CD8-positive, alpha-beta memory T cell (primary cell): ENCODE results near the gene TRPC4. TPM values are rescaled to one million over a fixed set of nuclear protein-coding genes. Genes with fewer than 3 reads are reported as not detected.

Experiments
- CTCF ChIA-PET: fragments of 350-600 bp; sonication (Branson Sonifier 250); formaldehyde crosslinking; loops from one replicate; lab custom pipeline; 2021; ENCODE audit warnings: antibody characterized with exemption; lab: Charles Lee
- POLR2A ChIA-PET: fragments of 350-600 bp; sonication (Branson Sonifier 250); formaldehyde crosslinking; loops from one replicate; lab custom pipeline; 2021; ENCODE audit warnings: antibody characterized with exemption; lab: Charles Lee
- DNase-seq, 5 donors: peaks; one replicate each; pipeline versions ENCODE4 v3.0.0 to v3.0.0-alpha.2; 2020 to 2022; ENCODE audit warnings: mixed read lengths in 1 of 5
- H3K27ac ChIP-seq: one replicate; pipeline ENCODE4 v1.7.0; 2013; ENCODE audit warnings: low read depth, mild to moderate bottlenecking, low read length, moderate library complexity
- H3K27me3 ChIP-seq: 2 replicates; pipeline ENCODE4 v1.7.0; 2013; ENCODE audit warnings: low read length, mild to moderate bottlenecking; ENCODE audit not compliant: insufficient read depth, poor library complexity, severe bottlenecking
- H3K36me3 ChIP-seq: 2 replicates; pipeline ENCODE4 v1.7.0; 2013; ENCODE audit warnings: mild to moderate bottlenecking, low read length, moderate library complexity; ENCODE audit not compliant: insufficient read depth
- H3K4me1 ChIP-seq: 2 replicates; pipeline ENCODE4 v1.7.0; 2013; ENCODE audit warnings: mild to moderate bottlenecking, low read length, moderate library complexity; ENCODE audit not compliant: insufficient read depth
- H3K4me3 ChIP-seq: 2 replicates; pipeline ENCODE4 v1.7.0; 2013; ENCODE audit warnings: mild to moderate bottlenecking, low read length
- H3K9me3 ChIP-seq: 2 replicates; pipeline ENCODE4 v1.7.0; 2013; ENCODE audit warnings: mild to moderate bottlenecking, low read length
- H3K27ac Mint-ChIP-seq, 8 donors: one replicate each; pipeline ENCODE4 v1.8.0; 2020 to 2021; ENCODE audit warnings: mixed read lengths in 8 of 8, mild to moderate bottlenecking in 6 of 8, inconsistent platforms in 3 of 8, moderate library complexity in 3 of 8
- H3K27me3 Mint-ChIP-seq, 2 donors: one replicate each; pipeline ENCODE4 v1.8.0; 2020 to 2021; ENCODE audit warnings: mixed read lengths in 2 of 2, mild to moderate bottlenecking in 1 of 2, moderate library complexity in 1 of 2
- H3K36me3 Mint-ChIP-seq, 3 donors: one replicate each; pipeline ENCODE4 v1.8.0; 2020 to 2021; ENCODE audit warnings: mixed read lengths in 3 of 3, inconsistent platforms in 1 of 3, mild to moderate bottlenecking in 1 of 3
- H3K4me1 Mint-ChIP-seq, 3 donors: one replicate each; pipeline ENCODE4 v1.8.0; 2020 to 2021; ENCODE audit warnings: mixed read lengths in 3 of 3, inconsistent platforms in 1 of 3, mild to moderate bottlenecking in 1 of 3
- H3K4me3 Mint-ChIP-seq, 7 donors: one replicate each; pipeline ENCODE4 v1.8.0; 2020 to 2021; ENCODE audit warnings: mixed read lengths in 7 of 7, mild to moderate bottlenecking in 6 of 7, moderate library complexity in 4 of 7, inconsistent platforms in 2 of 7
- H3K9me3 Mint-ChIP-seq, 5 donors: one replicate each; pipeline ENCODE4 v1.8.0; 2020 to 2022; ENCODE audit warnings: mixed read lengths in 5 of 5, mild to moderate bottlenecking in 3 of 5, moderate library complexity in 2 of 5, inconsistent platforms in 1 of 5
- polyA plus RNA-seq: library from polyadenylated mRNA; unstranded; fragments of 300-500 nt; fragmentation: Illumina TruSeq; gene quantifications from one replicate; pipeline ENCODE4 v1.2.3, GENCODE V29; 2021
- total RNA-seq, 2 experiments: library from RNA; stranded (reverse); gene quantifications; one replicate each; pipeline ENCODE4 v1.2.3, GENCODE V29; 2021

TRPC4 gene
- total and polyA plus RNA-seq, 3 experiments from 2014 or later = not detected

DNA sequence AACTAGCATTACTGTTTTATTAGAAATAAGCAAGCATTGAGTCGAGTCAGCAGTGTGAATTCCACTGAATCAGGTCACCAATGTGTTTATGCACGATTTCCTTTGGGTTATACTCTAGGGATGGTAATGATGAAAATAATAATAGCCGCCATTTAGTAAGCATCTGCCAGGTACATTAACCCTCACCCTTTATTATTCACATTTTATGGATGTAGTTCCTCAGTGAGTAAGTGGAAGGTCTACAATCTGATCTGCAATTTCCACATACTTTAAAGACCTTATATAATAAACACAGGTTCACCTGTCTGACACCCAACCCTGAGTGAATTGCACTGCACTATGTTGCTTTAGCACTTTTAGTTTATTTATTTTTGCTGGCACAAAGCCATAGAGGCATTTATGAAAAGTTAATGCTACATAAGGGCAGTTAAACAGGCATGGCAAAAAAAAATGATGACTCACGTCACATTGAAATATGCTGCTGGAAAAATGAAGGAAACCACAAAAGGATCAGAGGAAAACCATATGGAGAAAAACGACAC lies 122.4 kb downstream of the TRPC4 start:
- H3K36me3 Mint-ChIP-seq = no peaks in the 10 kb centered on the region
- Histone ChIP-seq H3K9me3 (no peaks in the 10 kb centered on the region), H3K36me3 (no peaks in the 10 kb centered on the region), H3K27ac (no peak overlapping the region), H3K4me1 (no peaks in the 10 kb centered on the region), H3K4me3 (no peak overlapping the region), H3K27me3 (no peaks in the 10 kb centered on the region)
- no peak overlapping the region for H3K27ac Mint-ChIP-seq
- ChIA-PET CTCF (no interaction called here), POLR2A (no interaction called here)
- H3K9me3 Mint-ChIP-seq = peaks cover 0 to 9% (median 6%) of the 10 kb centered on the region in 5 donors
- no peak for DNase-seq
- no peaks in the 10 kb centered on the region for H3K4me1 Mint-ChIP-seq
- no peaks in the 10 kb centered on the region for H3K27me3 Mint-ChIP-seq
- H3K4me3 Mint-ChIP-seq = no peak overlapping the region

DNA sequence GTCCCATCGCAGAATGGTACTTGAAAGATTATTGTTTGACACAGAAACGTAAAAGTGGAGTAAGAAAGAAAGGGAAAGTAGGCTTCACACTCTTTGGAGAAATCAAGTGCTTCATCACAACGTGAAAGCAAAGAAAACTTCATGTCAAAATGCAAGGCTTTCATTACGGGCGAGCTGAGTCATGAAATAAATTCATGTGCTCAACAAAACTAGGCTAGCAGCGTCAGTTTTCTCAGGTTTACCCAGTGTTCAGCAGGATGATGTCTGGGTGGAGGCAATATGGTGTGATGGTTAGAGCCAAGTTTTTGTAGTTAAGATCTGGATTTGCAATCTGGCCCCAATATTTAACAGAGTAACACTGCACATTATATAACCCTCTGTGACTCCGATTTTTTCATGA lies 128.0 kb downstream of the TRPC4 start:
- Histone ChIP-seq H3K27ac (no peak overlapping the region), H3K27me3 (no peaks in the 10 kb centered on the region), H3K4me3 (no peak overlapping the region), H3K36me3 (no peaks in the 10 kb centered on the region), H3K4me1 (no peaks in the 10 kb centered on the region), H3K9me3 (no peaks in the 10 kb centered on the region)
- no peak overlapping the region for H3K27ac Mint-ChIP-seq
- H3K36me3 Mint-ChIP-seq = no peaks in the 10 kb centered on the region
- CTCF ChIA-PET = no interaction called here
- H3K4me1 Mint-ChIP-seq = no peaks in the 10 kb centered on the region
- H3K9me3 Mint-ChIP-seq = peaks cover 0 to 12% (median 5%) of the 10 kb centered on the region in 5 donors
- POLR2A ChIA-PET = no interaction called here
- no peaks in the 10 kb centered on the region for H3K27me3 Mint-ChIP-seq
- H3K4me3 Mint-ChIP-seq = no peak overlapping the region
- no peak for DNase-seq

DNA sequence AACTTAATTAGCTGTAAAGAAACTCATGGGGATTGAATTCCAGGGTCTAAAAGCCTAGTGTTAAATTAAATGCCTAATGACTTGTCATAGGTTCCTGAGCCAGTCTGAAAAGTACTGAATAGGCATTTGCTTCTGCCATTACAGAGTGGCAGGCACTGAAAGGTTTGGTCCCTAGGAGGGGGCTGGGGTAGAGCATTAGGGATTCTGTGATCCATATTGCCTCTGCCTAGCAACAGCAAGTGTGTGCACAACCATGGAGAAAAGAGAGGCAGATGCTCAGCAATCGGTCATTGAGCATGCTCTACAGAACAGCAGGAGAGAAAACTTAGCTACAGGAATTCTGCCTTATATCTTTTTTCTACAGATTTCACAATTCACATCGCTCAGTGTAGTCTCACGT lies 133.5 kb downstream of the TRPC4 start:
- H3K4me1 Mint-ChIP-seq = no peaks in the 10 kb centered on the region
- Histone ChIP-seq H3K27ac (no peak overlapping the region), H3K4me3 (no peak overlapping the region), H3K9me3 (no peaks in the 10 kb centered on the region), H3K4me1 (no peaks in the 10 kb centered on the region), H3K27me3 (no peaks in the 10 kb centered on the region), H3K36me3 (no peaks in the 10 kb centered on the region)
- H3K4me3 Mint-ChIP-seq = no peak overlapping the region
- CTCF ChIA-PET = no interaction called here
- H3K9me3 Mint-ChIP-seq = peaks cover 1 to 29% (median 7%) of the 10 kb centered on the region in 5 donors
- H3K36me3 Mint-ChIP-seq = no peaks in the 10 kb centered on the region
- no peak for DNase-seq
- POLR2A ChIA-PET = no interaction called here
- no peak overlapping the region for H3K27ac Mint-ChIP-seq
- H3K27me3 Mint-ChIP-seq = no peaks in the 10 kb centered on the region

DNA sequence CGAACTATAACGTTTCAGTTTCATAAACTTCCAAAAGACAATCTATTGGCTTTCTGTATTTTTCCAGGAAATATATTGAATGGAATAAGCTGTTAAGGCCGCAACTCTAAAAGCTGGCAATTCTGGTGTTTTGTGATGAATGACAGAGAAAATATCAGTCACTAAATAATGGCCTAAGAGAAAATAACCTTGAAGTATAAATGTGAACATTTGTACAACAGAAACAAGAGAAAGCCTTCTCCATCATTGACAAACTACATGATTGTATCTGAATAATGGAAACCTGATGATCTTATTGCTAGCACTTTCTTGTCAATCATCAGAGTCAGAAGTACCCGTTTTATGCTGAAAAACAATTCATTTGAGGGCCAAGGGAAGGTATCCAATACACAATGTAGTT lies 134.3 kb downstream of the TRPC4 start:
- Histone ChIP-seq H3K9me3 (no peaks in the 10 kb centered on the region), H3K27ac (no peak overlapping the region), H3K27me3 (no peaks in the 10 kb centered on the region), H3K4me1 (no peaks in the 10 kb centered on the region), H3K4me3 (no peak overlapping the region), H3K36me3 (no peaks in the 10 kb centered on the region)
- ChIA-PET CTCF (no interaction called here), POLR2A (no interaction called here)
- peaks cover 1 to 30% (median 5%) of the 10 kb centered on the region in 5 donors for H3K9me3 Mint-ChIP-seq
- H3K36me3 Mint-ChIP-seq = no peaks in the 10 kb centered on the region
- no peak overlapping the region for H3K27ac Mint-ChIP-seq
- no peak overlapping the region for H3K4me3 Mint-ChIP-seq
- DNase-seq = no peak
- no peaks in the 10 kb centered on the region for H3K27me3 Mint-ChIP-seq
- H3K4me1 Mint-ChIP-seq = no peaks in the 10 kb centered on the region

DNA sequence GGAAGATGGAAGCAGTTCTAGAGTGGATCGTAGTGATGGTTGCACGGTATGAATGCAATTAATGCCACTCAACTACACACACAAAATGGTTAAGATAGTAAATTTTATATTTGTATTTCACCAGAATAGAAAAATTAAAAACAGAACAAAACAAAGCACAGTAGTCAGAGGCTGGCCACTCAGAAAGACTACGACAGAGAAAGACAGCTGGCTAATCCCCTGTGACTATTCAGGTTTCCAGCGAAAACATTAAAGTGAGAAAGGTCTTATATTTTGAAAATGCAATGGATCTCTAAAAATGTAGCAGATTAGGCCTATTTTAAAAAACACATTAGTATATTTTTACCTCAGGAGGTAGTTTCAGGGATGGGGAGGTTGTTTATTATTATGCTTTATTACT lies 139.7 kb downstream of the TRPC4 start:
- no peaks in the 10 kb centered on the region for H3K27me3 ChIP-seq
- POLR2A ChIA-PET = no interaction called here
- H3K27ac ChIP-seq = no peak overlapping the region
- Mint-ChIP-seq H3K9me3 (peaks cover 0 to 29% (median 2%) of the 10 kb centered on the region in 5 donors), H3K27me3 (no peaks in the 10 kb centered on the region), H3K4me3 (no peak overlapping the region), H3K27ac (no peak overlapping the region), H3K36me3 (no peaks in the 10 kb centered on the region), H3K4me1 (no peaks in the 10 kb centered on the region)
- H3K36me3 ChIP-seq = no peaks in the 10 kb centered on the region
- H3K9me3 ChIP-seq = no peaks in the 10 kb centered on the region
- no peak for DNase-seq
- H3K4me1 ChIP-seq = no peaks in the 10 kb centered on the region
- CTCF ChIA-PET = no interaction called here
- no peak overlapping the region for H3K4me3 ChIP-seq

DNA sequence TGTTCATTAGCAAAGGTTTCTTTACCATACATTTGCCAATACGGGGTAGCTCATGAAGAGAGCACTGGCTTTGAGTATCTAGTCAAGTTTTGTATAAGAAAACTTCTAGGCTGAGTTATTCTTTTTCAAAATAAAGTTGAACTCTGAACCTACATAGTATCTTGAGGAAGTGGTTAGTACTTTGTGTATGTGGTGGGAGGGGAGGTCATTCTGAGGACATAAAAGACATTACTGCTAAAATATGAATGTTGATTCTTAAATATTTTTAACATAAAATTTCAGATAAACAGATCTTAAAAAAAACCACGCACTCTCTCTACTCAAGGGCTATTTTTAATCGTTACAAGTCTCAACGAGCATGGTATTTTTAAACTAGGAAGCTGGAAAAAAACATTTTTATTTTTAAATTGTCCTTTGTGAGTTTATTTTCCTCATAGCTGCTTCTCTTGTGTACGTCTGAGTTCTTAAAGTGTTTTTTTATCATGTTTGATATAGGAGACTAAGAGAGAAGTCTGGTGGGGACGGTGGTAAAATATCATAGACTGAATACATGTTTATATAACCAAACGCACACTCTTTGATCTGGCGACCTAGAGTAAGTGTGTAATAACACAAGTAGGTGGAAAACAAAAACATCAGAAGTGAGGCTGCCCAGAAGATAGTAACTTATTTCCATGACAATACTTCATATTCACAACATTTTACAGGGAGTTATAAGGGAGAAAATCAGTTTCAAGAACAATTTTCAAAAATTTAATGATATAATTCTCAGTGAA lies 153.0 kb downstream of the TRPC4 start:
- H3K27ac Mint-ChIP-seq = no peak overlapping the region
- no peak overlapping the region for H3K4me3 ChIP-seq
- no peaks in the 10 kb centered on the region for H3K27me3 Mint-ChIP-seq
- H3K9me3 ChIP-seq = no peaks in the 10 kb centered on the region
- H3K4me1 ChIP-seq = no peaks in the 10 kb centered on the region
- peaks cover 0 to 14% (median 4%) of the 10 kb centered on the region in 5 donors for H3K9me3 Mint-ChIP-seq
- no peaks in the 10 kb centered on the region for H3K27me3 ChIP-seq
- no peak overlapping the region for H3K4me3 Mint-ChIP-seq
- H3K36me3 ChIP-seq = no peaks in the 10 kb centered on the region
- no peaks in the 10 kb centered on the region for H3K36me3 Mint-ChIP-seq
- POLR2A ChIA-PET = no interaction called here
- no peak for DNase-seq
- CTCF ChIA-PET = no interaction called here
- no peaks in the 10 kb centered on the region for H3K4me1 Mint-ChIP-seq
- no peak overlapping the region for H3K27ac ChIP-seq

DNA sequence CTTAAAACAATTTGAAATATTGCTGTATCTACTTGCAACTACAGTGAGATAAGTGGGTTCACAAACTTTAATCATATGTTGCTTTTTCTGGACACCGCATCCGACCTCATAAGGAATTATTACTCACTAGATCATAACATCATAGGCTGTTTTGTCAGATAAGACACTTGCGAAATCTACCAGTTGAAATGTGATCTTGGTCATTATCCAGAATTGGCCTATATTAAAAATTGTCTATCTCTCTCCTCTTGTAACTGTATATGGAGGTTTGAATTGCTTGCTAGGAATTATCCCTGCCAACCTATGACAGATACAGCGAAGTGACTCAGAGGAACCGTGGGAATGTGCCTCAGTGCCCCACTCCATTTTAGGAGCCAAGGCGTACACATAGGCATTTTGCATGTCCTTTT lies 154.0 kb downstream of the TRPC4 start:
- Mint-ChIP-seq H3K9me3 (peaks cover 0 to 14% (median 4%) of the 10 kb centered on the region in 5 donors), H3K36me3 (no peaks in the 10 kb centered on the region), H3K4me1 (no peaks in the 10 kb centered on the region), H3K27me3 (no peaks in the 10 kb centered on the region), H3K27ac (no peak overlapping the region), H3K4me3 (no peak overlapping the region)
- DNase-seq = no peak
- Histone ChIP-seq H3K4me3 (no peak overlapping the region), H3K27ac (no peak overlapping the region), H3K27me3 (no peaks in the 10 kb centered on the region), H3K9me3 (no peaks in the 10 kb centered on the region), H3K4me1 (no peaks in the 10 kb centered on the region), H3K36me3 (no peaks in the 10 kb centered on the region)
- ChIA-PET CTCF (no interaction called here), POLR2A (no interaction called here)

DNA sequence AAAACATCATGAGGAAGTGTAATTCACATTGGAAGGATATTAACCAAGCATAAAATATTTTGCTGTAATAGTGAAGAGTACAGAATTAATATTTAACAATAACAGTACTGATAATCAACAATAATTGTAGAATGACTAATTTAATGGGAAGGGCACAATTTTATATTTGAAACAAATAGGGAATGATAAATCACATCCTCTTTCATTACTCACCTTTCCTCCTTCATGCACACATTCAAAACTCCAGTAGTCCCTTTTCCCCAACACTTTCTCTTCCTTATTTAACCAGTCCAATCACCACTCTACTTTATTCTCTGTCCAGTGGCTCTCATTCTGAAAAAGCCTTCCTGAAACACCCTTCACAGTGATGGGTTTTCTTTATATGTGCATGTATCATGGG lies 160.3 kb downstream of the TRPC4 start:
- no peak overlapping the region for H3K27ac ChIP-seq
- DNase-seq = no peak
- H3K27me3 ChIP-seq = no peaks in the 10 kb centered on the region
- H3K4me3 Mint-ChIP-seq = no peak overlapping the region
- H3K4me1 ChIP-seq = no peaks in the 10 kb centered on the region
- CTCF ChIA-PET = no interaction called here
- H3K36me3 ChIP-seq = no peaks in the 10 kb centered on the region
- H3K27ac Mint-ChIP-seq = no peak overlapping the region
- peaks cover 0 to 5% (median under 1%) of the 10 kb centered on the region in 5 donors for H3K9me3 Mint-ChIP-seq
- H3K4me3 ChIP-seq = no peak overlapping the region
- no peaks in the 10 kb centered on the region for H3K4me1 Mint-ChIP-seq
- no peaks in the 10 kb centered on the region for H3K9me3 ChIP-seq
- H3K36me3 Mint-ChIP-seq = no peaks in the 10 kb centered on the region
- H3K27me3 Mint-ChIP-seq = no peaks in the 10 kb centered on the region
- POLR2A ChIA-PET = no interaction called here
